HepG2 (cell line): ENCODE measurements around the gene FALEC. TPM values are rescaled to one million over a fixed set of nuclear protein-coding genes. Genes with fewer than 3 reads are reported as not detected.
A peak's percentile ranks its signal among the peaks of the same experiment; 100 is the strongest.

Source experiments
- ATF1 ChIP-seq: IDR thresholded peaks from 2 replicates; pipeline ENCODE4 v1.6.1; 2016; ENCODE audit warnings: mild to moderate bottlenecking, control low read depth
- CHD2 ChIP-seq: IDR thresholded peaks from 2 replicates; pipeline ENCODE4 v1.6.1; 2011; ENCODE audit warnings: low read depth, low read length, improper control_type of control experiment
- FIP1L1 ChIP-seq: fragments of 200-400 bp; formaldehyde crosslinking; IDR thresholded peaks from 2 replicates; pipeline ENCODE4 v1.6.1; 2018; ENCODE audit warnings: low read depth, mild to moderate bottlenecking, low read length, moderate library complexity, borderline replicate concordance; ENCODE audit not compliant: insufficient read depth
- MAF1 ChIP-seq: sonication (generic); formaldehyde crosslinking; IDR thresholded peaks from 2 replicates; pipeline ENCODE4 v1.5.0; 2020; ENCODE audit warnings: missing genetic modification reagents, borderline replicate concordance
- MIER3 ChIP-seq: IDR thresholded peaks from 2 replicates; pipeline ENCODE4 v1.6.1; 2016; ENCODE audit warnings: missing compliant biosample characterization, borderline replicate concordance
- RBFOX2 ChIP-seq: fragments of 200-400 bp; formaldehyde crosslinking; IDR thresholded peaks from 2 replicates; pipeline ENCODE4 v1.6.1; 2017; ENCODE audit warnings: low read depth, mild to moderate bottlenecking, low read length
- ZNF225 ChIP-seq: sonication (generic); formaldehyde crosslinking; IDR thresholded peaks from 2 replicates; pipeline ENCODE4 v1.4.0; 2020; ENCODE audit warnings: mild to moderate bottlenecking, missing genetic modification reagents
- ZNF333 ChIP-seq: sonication (generic); formaldehyde crosslinking; IDR thresholded peaks from 2 replicates; pipeline ENCODE4 v1.4.0; 2020; ENCODE audit warnings: mild to moderate bottlenecking, missing genetic modification reagents, borderline replicate concordance
- polyA plus RNA-seq, 8 experiments: library from polyadenylated mRNA; depleted of rRNA in 3 of 8; stranded (reverse) in 7 of 8; unstranded in 1 of 8; fragments of >200 nt; fragmentation: Illumina TruSeq in 4 of 8; extraction: Trizol in 4 of 8; gene quantifications; 2 replicates each; pipeline versions ENCODE4 v1.2.1 to v1.2.3, GENCODE V29; 2011 to 2016; ENCODE audit warnings: low read depth in 4 of 8, missing spikeins in 1 of 8, mixed read lengths in 1 of 8; ENCODE audit not compliant: insufficient read depth in 1 of 8
- total RNA-seq, 5 experiments: library from RNA; depleted of rRNA; stranded (reverse); fragments of >200 nt; fragmentation: Illumina TruSeq; extraction: Trizol; gene quantifications; 2 replicates each; pipeline ENCODE4 v1.2.3, GENCODE V29; 2016; ENCODE audit warnings: low read depth in 1 of 5
- TF ChIP-seq, protein P1 (sequence below): sonication (generic); formaldehyde crosslinking; IDR thresholded peaks from 2 replicates; pipeline ENCODE4 v1.4.0; 2020; ENCODE audit warnings: missing genetic modification reagents, borderline replicate concordance
- TF ChIP-seq, protein P2 (sequence below), 2 experiments: IDR thresholded peaks; 2 replicates each; pipeline ENCODE4 v1.6.1; 2011 to 2012; ENCODE audit warnings: low read length in 2 of 2, borderline replicate concordance in 1 of 2, low read depth in 1 of 2, mild to moderate bottlenecking in 1 of 2, moderate library complexity in 1 of 2
- TF ChIP-seq, protein P3 (sequence below): fragments of 450-650 bp; IDR thresholded peaks from 2 replicates; pipeline ENCODE4 v1.6.1; 2017; ENCODE audit warnings: mild to moderate bottlenecking
- TF ChIP-seq, protein P4 (sequence below): sonication (generic); formaldehyde crosslinking; IDR thresholded peaks from 2 replicates; pipeline ENCODE4 v1.4.0; 2020; ENCODE audit warnings: missing genetic modification reagents

Gene FALEC
- total and polyA plus RNA-seq, 2 of the 13 experiments (the other 11 are each of a cell fraction or from before 2014, with no cell fraction given) = 0.33 to 0.71 TPM

DNA sequence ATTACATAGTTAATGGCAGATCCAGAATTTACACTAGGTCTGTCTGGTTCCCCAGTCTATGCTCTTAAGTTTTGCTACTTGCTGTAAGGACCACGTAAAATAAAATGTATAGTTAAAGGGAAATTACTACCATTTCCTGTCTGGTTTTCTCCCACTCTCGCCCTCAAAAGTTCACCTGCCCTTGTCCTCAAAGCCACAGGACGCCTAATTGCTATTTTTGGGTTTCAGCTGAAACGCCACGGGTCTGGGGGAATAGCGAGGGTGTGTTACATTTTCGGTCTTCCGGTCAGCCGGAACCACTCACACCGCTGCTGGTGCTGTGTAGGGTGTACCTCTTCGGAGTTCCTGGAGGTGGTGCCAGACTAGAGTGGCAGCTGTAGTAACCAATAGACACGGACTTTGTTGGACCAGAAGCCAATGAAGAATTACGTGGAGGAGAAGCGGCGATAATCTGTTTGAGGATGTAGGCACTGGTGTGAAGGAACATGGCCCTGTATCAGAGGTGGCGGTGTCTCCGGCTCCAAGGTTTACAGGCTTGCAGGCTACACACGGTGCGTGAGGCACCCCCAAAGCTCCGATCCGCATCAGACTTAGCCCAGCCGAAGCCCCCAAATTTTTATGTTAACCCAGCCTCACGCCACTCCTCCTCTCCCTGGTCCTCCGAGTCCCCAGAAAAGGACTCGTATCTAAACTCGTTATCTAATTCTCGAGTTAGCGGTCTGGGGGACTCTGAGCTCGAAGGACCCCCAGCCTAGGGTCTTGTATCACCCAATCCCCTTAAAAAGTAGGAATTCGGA is 28.4 kb upstream of the FALEC start, which contains the start of gene TARS2 (continued):
- TF ChIP-seq, protein P1, sequence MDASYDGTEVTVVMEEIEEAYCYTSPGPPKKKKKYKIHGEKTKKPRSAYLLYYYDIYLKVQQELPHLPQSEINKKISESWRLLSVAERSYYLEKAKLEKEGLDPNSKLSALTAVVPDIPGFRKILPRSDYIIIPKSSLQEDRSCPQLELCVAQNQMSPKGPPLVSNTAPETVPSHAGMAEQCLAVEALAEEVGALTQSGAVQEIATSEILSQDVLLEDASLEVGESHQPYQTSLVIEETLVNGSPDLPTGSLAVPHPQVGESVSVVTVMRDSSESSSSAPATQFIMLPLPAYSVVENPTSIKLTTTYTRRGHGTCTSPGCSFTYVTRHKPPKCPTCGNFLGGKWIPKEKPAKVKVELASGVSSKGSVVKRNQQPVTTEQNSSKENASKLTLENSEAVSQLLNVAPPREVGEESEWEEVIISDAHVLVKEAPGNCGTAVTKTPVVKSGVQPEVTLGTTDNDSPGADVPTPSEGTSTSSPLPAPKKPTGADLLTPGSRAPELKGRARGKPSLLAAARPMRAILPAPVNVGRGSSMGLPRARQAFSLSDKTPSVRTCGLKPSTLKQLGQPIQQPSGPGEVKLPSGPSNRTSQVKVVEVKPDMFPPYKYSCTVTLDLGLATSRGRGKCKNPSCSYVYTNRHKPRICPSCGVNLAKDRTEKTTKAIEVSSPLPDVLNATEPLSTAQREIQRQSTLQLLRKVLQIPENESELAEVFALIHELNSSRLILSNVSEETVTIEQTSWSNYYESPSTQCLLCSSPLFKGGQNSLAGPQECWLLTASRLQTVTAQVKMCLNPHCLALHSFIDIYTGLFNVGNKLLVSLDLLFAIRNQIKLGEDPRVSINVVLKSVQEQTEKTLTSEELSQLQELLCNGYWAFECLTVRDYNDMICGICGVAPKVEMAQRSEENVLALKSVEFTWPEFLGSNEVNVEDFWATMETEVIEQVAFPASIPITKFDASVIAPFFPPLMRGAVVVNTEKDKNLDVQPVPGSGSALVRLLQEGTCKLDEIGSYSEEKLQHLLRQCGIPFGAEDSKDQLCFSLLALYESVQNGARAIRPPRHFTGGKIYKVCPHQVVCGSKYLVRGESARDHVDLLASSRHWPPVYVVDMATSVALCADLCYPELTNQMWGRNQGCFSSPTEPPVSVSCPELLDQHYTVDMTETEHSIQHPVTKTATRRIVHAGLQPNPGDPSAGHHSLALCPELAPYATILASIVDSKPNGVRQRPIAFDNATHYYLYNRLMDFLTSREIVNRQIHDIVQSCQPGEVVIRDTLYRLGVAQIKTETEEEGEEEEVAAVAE (CRISPR knock-in tag) = peak; percentile 99
- TF ChIP-seq MAF1 (CRISPR knock-in tag) (0 out of 2 replicates have a peak, but pooled peaks have one; percentile 40), CHD2 (peak; percentile 38; the same call in 1 of the 2 replicates), RBFOX2 (peak; percentile 69), ATF1 (CRISPR knock-in tag) (peak; percentile 77), ZNF333 (CRISPR knock-in tag) (no peak), ZNF225 (CRISPR knock-in tag) (no peak), FIP1L1 (no peak), MIER3 (CRISPR knock-in tag) (0 out of 2 replicates have a peak, but pooled peaks have one; percentile 53)
- TF ChIP-seq, protein P2, sequence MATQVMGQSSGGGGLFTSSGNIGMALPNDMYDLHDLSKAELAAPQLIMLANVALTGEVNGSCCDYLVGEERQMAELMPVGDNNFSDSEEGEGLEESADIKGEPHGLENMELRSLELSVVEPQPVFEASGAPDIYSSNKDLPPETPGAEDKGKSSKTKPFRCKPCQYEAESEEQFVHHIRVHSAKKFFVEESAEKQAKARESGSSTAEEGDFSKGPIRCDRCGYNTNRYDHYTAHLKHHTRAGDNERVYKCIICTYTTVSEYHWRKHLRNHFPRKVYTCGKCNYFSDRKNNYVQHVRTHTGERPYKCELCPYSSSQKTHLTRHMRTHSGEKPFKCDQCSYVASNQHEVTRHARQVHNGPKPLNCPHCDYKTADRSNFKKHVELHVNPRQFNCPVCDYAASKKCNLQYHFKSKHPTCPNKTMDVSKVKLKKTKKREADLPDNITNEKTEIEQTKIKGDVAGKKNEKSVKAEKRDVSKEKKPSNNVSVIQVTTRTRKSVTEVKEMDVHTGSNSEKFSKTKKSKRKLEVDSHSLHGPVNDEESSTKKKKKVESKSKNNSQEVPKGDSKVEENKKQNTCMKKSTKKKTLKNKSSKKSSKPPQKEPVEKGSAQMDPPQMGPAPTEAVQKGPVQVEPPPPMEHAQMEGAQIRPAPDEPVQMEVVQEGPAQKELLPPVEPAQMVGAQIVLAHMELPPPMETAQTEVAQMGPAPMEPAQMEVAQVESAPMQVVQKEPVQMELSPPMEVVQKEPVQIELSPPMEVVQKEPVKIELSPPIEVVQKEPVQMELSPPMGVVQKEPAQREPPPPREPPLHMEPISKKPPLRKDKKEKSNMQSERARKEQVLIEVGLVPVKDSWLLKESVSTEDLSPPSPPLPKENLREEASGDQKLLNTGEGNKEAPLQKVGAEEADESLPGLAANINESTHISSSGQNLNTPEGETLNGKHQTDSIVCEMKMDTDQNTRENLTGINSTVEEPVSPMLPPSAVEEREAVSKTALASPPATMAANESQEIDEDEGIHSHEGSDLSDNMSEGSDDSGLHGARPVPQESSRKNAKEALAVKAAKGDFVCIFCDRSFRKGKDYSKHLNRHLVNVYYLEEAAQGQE (IDR thresholded peaks at IDR 0.05; ENCODE audit: borderline replicate concordance in 1 of 2, low read depth in 1 of 2, low read length in 2 of 2) = no peak
- TF ChIP-seq, protein P3, sequence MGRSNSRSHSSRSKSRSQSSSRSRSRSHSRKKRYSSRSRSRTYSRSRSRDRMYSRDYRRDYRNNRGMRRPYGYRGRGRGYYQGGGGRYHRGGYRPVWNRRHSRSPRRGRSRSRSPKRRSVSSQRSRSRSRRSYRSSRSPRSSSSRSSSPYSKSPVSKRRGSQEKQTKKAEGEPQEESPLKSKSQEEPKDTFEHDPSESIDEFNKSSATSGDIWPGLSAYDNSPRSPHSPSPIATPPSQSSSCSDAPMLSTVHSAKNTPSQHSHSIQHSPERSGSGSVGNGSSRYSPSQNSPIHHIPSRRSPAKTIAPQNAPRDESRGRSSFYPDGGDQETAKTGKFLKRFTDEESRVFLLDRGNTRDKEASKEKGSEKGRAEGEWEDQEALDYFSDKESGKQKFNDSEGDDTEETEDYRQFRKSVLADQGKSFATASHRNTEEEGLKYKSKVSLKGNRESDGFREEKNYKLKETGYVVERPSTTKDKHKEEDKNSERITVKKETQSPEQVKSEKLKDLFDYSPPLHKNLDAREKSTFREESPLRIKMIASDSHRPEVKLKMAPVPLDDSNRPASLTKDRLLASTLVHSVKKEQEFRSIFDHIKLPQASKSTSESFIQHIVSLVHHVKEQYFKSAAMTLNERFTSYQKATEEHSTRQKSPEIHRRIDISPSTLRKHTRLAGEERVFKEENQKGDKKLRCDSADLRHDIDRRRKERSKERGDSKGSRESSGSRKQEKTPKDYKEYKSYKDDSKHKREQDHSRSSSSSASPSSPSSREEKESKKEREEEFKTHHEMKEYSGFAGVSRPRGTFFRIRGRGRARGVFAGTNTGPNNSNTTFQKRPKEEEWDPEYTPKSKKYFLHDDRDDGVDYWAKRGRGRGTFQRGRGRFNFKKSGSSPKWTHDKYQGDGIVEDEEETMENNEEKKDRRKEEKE = no peak
- TF ChIP-seq, protein P4, sequence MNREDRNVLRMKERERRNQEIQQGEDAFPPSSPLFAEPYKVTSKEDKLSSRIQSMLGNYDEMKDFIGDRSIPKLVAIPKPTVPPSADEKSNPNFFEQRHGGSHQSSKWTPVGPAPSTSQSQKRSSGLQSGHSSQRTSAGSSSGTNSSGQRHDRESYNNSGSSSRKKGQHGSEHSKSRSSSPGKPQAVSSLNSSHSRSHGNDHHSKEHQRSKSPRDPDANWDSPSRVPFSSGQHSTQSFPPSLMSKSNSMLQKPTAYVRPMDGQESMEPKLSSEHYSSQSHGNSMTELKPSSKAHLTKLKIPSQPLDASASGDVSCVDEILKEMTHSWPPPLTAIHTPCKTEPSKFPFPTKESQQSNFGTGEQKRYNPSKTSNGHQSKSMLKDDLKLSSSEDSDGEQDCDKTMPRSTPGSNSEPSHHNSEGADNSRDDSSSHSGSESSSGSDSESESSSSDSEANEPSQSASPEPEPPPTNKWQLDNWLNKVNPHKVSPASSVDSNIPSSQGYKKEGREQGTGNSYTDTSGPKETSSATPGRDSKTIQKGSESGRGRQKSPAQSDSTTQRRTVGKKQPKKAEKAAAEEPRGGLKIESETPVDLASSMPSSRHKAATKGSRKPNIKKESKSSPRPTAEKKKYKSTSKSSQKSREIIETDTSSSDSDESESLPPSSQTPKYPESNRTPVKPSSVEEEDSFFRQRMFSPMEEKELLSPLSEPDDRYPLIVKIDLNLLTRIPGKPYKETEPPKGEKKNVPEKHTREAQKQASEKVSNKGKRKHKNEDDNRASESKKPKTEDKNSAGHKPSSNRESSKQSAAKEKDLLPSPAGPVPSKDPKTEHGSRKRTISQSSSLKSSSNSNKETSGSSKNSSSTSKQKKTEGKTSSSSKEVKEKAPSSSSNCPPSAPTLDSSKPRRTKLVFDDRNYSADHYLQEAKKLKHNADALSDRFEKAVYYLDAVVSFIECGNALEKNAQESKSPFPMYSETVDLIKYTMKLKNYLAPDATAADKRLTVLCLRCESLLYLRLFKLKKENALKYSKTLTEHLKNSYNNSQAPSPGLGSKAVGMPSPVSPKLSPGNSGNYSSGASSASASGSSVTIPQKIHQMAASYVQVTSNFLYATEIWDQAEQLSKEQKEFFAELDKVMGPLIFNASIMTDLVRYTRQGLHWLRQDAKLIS (CRISPR knock-in tag) = no peak
